ENCODE data around the gene ESRRG. TPM values are rescaled to one million over a fixed set of nuclear protein-coding genes. Genes with fewer than 3 reads are reported as not detected.

ESRRG gene
- total RNA-seq, 2 experiments from 2014 or later = not detected

DNA sequence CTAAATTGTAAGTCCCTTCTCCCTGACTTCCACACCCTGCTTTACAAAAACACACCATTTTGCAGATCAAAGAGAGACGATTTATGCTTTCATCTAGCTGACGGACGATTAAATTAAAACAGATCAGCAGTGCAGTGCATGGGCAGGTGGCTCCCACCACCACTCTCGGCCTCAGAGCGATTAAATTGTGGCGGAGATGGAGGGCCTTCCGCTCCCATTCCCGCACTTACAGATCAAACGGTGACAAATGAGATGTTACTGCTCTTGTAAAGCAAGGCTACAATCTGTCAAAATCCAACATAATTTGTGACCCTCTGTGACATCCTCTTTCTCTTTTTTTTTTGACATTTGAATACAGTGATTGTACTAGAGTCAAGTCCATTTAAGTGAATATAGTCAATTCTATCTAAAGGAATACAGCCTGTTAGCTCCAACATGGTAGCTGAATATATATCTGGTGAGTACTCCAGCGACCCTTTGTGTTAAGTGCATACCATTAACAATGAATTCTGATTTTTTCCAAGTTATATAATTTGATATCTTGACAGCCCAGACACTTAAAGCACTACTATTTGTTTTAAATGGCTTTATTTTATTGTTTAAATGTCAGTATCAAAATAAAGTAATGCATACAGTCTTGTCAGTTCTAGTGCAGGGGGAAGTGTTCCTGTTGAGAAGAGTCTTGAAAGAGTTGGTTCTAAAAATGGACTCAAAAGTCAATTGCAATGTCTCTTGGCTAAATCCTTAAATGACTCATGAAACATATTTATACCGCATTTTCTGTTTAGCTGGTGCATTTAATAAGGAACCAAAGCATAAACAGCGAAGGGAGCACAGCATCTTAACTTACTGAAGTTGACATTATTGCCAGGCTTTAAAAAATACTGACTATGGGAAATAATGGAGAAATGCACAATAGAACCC, 109.0 kb downstream of the ESRRG start:
- Mint-ChIP-seq H3K4me3 (no peak overlapping the region), H3K36me3 (ENCODE audit: low read depth) (no peaks in the 10 kb centered on the region), H3K4me1 (ENCODE audit: low read depth) (no peaks in the 10 kb centered on the region), H3K27ac (no peak overlapping the region), H3K9me3 (ENCODE audit: insufficient read depth) (peaks cover 6% of the 10 kb centered on the region), H3K27me3 (ENCODE audit: low read depth) (no peaks in the 10 kb centered on the region)
- DNase-seq (no peak), ATAC-seq (no peak)
- CTCF ChIA-PET = no interaction called here
- POLR2A ChIA-PET = no interaction called here

DNA sequence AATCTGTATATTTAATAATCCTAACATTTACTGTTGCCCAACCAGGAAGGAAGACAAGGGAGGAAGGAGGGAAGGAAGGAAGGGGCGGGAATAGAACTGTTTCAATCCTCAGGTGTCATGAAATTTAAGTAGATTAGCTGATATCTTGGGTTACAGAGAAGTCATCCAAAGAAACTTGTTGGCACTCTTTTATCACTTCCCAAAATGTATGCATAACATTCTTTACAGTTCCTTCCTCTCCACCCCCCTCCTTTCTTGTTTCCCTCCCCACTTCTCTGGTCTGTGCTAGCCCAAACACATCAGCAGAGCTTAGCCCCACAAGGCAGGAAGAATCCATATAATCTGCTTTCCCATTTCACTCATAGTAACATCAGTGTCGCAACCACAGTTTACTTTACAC, 110.9 kb downstream of the ESRRG start:
- peaks cover 6% of the 10 kb centered on the region for H3K9me3 Mint-ChIP-seq (ENCODE audit: insufficient read depth)
- no peak for ATAC-seq

DNA sequence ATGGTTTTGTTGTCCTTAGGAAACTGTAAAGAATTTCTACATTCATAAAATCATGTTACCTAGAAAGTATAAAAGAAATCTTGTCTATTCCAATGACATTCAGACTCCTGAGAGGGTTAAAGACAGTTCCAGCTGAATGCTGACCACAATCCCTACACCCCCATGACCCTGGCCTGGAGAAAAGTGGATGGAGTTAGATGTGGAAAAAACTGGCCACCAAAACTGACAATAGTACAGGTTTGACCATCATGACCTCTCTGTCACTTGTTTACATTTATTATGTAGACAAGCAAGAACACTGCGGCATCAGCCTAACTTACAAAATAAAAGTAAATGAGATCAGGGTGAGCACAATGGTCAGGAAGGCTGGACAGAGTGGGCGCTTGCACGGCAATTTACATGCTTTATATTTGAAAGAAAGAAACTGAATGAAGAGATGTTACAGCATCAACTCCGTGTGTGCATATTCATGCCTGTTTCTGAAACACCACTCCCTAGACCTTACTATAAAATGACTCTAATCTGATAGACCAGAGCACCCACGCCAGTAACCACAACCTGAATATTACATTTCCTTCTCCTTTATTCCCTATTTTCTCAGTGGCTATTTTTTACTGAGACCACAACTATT, 116.0 kb downstream of the ESRRG start:
- ChIA-PET CTCF (no interaction called here), POLR2A (no interaction called here)
- ATAC-seq = no peak
- no peak for DNase-seq
- no peak overlapping the region for H3K4me3 Mint-ChIP-seq
- no peaks in the 10 kb centered on the region for H3K4me1 Mint-ChIP-seq (ENCODE audit: low read depth)
- no peaks in the 10 kb centered on the region for H3K9me3 Mint-ChIP-seq (ENCODE audit: insufficient read depth)
- no peaks in the 10 kb centered on the region for H3K27me3 Mint-ChIP-seq (ENCODE audit: low read depth)
- no peaks in the 10 kb centered on the region for H3K36me3 Mint-ChIP-seq (ENCODE audit: low read depth)
- H3K27ac Mint-ChIP-seq = no peak overlapping the region

More for the DNA sequence above, 110.9 kb downstream of the ESRRG start:
- ChIA-PET POLR2A (no interaction called here), CTCF (no interaction called here)
- H3K27me3 Mint-ChIP-seq (ENCODE audit: low read depth) = no peaks in the 10 kb centered on the region
- no peaks in the 10 kb centered on the region for H3K4me1 Mint-ChIP-seq (ENCODE audit: low read depth)
- no peak overlapping the region for H3K27ac Mint-ChIP-seq
- no peaks in the 10 kb centered on the region for H3K36me3 Mint-ChIP-seq (ENCODE audit: low read depth)
- DNase-seq = no peak
- no peak overlapping the region for H3K4me3 Mint-ChIP-seq

DNA sequence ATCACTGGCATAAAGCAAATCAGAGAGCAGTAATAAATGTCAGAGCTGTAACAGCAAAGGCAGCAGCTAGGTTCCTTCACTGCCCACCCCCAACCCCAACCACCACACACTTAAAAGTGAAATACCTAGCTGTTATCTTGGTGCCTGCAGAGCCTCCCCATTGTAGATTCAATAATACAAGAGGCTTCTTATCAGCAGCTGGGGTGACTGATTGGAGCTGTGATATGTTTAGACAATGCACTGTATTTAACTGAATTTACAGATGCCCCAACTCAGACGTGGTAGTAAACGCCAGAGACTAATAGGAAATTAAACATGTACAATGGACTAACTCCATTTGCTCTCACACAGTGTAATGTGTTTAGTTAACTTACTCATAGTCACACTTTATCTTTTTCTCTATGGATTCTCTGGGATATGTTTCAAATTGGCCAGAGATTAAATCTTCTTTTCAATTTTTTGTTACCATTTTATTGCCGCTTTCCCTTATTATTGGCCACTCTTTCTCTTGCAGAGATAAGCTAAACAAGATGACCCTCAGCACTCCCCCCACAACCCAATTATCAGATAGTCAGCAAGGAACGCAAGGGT, 117.1 kb downstream of the ESRRG start:
- Mint-ChIP-seq H3K9me3 (ENCODE audit: insufficient read depth) (no peaks in the 10 kb centered on the region), H3K27me3 (ENCODE audit: low read depth) (peaks cover 3% of the 10 kb centered on the region), H3K4me3 (no peak overlapping the region), H3K27ac (no peak overlapping the region), H3K4me1 (ENCODE audit: low read depth) (no peaks in the 10 kb centered on the region), H3K36me3 (ENCODE audit: low read depth) (no peaks in the 10 kb centered on the region)
- DNase-seq (no peak), ATAC-seq (no peak)
- POLR2A ChIA-PET = no interaction called here
- CTCF ChIA-PET = no interaction called here

DNA sequence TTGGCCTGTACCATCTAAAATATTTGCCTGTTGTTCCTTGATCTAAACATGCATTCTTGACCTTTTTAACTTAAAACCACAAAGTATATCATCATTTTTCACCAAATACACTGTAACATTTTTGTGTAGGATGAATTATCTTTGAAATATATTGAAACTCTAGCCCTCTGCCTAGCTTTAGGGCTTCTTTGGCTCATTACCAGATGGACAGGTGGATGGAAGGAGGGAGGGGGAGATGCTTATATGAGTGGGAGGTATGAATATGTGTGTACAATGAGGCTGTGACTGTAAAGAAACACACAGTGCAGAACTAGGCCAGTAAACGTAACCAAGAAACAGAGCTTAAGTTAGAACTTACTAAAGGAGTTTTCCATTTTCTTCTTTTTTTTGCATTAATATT, 118.5 kb downstream of the ESRRG start:
- peaks cover 11% of the 10 kb centered on the region for H3K27me3 Mint-ChIP-seq (ENCODE audit: low read depth)
- no peak overlapping the region for H3K27ac Mint-ChIP-seq
- peaks cover under 1% of the 10 kb centered on the region for H3K9me3 Mint-ChIP-seq (ENCODE audit: insufficient read depth)
- no peaks in the 10 kb centered on the region for H3K36me3 Mint-ChIP-seq (ENCODE audit: low read depth)
- peaks cover 3% of the 10 kb centered on the region for H3K4me1 Mint-ChIP-seq (ENCODE audit: low read depth)
- CTCF ChIA-PET = no interaction called here
- POLR2A ChIA-PET = no interaction called here
- DNase-seq = no peak
- ATAC-seq = no peak
- no peak overlapping the region for H3K4me3 Mint-ChIP-seq

DNA sequence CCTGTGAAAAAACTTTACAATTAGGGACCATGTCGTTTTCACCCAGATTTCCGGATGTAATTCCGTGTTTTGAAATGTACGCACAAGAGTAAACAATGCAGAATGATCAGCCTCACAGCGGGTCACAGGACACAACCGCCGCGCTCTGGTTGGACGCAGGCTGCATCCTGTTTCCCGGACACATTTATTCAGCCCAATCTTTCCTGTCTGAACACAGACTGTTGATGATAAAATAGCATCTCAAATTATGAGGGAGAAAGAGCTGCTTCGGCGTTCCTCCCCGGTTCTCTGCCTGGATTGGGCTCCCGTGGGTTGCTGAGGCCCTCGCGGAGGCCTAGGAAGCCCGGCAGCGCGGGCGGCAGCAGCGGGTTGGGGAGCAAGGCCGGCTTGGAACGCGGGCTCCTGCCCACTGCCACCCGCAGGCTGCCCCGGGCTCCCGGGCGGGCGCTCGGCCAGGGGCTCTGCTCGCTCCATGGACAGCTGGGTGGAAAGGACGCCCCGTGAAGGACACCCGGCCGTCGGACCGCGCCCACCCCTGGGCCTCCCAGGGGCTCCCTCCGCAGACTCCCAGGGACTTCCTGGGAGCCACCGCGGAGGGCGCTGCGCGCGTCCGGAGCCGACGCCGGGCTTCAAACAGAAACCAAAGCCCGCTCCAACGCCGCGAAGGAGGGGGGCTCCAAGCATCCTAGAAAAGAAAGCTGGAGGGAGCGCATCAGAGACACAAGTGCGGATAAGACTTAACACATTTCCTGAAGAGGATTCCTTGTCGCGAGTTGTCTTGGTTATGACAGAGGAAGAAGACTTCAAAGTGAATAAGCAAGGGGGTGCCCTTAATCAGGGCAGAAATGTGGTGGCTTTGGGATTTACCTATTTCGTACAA, 122.3 kb downstream of the ESRRG start:
- Mint-ChIP-seq H3K27me3 (ENCODE audit: low read depth) (peaks cover 11% of the 10 kb centered on the region), H3K36me3 (ENCODE audit: low read depth) (no peaks in the 10 kb centered on the region), H3K27ac (no peak overlapping the region), H3K4me3 (peak overlapping the region; percentile 58), H3K4me1 (ENCODE audit: low read depth) (peaks cover 3% of the 10 kb centered on the region), H3K9me3 (ENCODE audit: insufficient read depth) (peaks cover 5% of the 10 kb centered on the region)
- POLR2A ChIA-PET = no interaction called here
- CTCF ChIA-PET = no interaction called here
- ATAC-seq = peak; percentile 47
- DNase-seq = no peak

DNA sequence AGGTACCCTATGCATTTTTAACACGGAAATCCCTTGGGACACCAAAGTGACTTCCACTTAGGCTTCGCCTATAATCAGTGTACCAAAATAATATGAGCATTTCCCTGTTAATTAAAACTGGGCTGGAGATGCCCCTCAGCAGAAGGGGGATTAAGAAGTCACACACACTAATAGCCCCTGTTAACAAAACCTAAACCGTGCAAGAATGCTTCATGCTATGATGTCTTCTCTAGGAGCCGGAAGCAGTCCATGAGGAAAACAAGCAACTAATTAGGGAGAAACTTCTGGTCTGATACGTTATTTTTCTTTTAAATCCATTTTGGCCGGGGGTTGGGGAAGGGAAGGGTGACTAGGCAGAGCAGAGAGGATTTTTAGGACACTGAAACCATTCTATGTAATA, 123.4 kb downstream of the ESRRG start:
- peaks cover 7% of the 10 kb centered on the region for H3K9me3 Mint-ChIP-seq (ENCODE audit: insufficient read depth)
- no peaks in the 10 kb centered on the region for H3K36me3 Mint-ChIP-seq (ENCODE audit: low read depth)
- no peak for DNase-seq
- peaks cover 11% of the 10 kb centered on the region for H3K27me3 Mint-ChIP-seq (ENCODE audit: low read depth)
- no peak overlapping the region for H3K4me3 Mint-ChIP-seq
- ChIA-PET CTCF (no interaction called here), POLR2A (no interaction called here)
- H3K4me1 Mint-ChIP-seq (ENCODE audit: low read depth) = peaks cover 3% of the 10 kb centered on the region
- H3K27ac Mint-ChIP-seq = no peak overlapping the region
- ATAC-seq = no peak

DNA sequence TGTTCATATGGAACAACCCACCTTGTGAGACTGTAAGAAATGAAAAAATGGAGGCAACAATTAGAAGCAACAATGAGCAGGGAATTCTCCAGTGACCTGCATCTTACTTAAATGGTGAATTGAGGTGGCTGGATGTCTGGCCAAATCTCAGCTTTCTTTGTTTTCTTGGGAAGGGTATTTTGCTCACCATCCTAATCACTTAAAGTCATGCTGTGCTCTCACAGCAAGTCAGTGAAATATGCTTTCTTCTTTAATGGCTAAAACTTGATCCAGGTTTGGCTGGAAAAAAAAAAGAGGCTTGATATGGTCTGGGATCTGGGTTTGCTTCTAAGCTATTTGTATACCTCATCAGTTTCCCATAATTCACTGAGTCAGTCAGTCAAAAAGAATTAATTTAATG, 124.8 kb downstream of the ESRRG start:
- H3K4me1 Mint-ChIP-seq (ENCODE audit: low read depth) = peaks cover 3% of the 10 kb centered on the region
- no peaks in the 10 kb centered on the region for H3K36me3 Mint-ChIP-seq (ENCODE audit: low read depth)
- peaks cover 11% of the 10 kb centered on the region for H3K27me3 Mint-ChIP-seq (ENCODE audit: low read depth)
- ChIA-PET CTCF (no interaction called here), POLR2A (no interaction called here)
- DNase-seq = no peak
- no peak overlapping the region for H3K27ac Mint-ChIP-seq
- no peak overlapping the region for H3K4me3 Mint-ChIP-seq
- peaks cover 11% of the 10 kb centered on the region for H3K9me3 Mint-ChIP-seq (ENCODE audit: insufficient read depth)
- ATAC-seq = no peak

DNA sequence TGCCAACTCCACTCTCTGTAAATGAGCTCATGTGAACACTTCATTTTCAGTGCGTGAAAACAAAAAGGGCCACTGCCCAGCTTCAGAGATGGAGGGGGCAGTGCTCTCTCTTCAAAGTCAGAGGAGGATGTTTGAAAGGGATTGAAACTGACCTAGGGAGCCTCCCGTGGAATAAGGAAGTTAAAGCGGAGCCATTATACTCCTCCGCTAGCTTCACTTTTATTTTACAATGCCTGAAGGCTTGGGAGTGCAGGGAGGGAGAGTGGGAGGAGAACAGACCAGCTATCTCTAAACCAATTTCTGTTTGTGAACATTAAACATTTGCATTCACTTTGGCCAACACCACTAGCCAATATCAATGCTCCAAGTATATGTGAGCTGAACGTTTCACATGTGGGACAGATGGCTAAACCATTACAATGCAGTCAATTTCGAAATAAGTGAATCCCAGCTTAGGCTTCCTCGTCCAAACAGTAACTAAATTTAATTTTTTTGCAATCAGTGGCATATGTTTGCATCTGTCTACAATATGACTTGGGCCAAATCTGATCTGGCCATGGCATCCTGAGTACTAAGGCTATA, 126.9 kb downstream of the ESRRG start:
- no peak for DNase-seq
- no peak overlapping the region for H3K4me3 Mint-ChIP-seq
- peaks cover 9% of the 10 kb centered on the region for H3K27me3 Mint-ChIP-seq (ENCODE audit: low read depth)
- H3K36me3 Mint-ChIP-seq (ENCODE audit: low read depth) = no peaks in the 10 kb centered on the region
- H3K27ac Mint-ChIP-seq = no peak overlapping the region
- ChIA-PET CTCF (no interaction called here), POLR2A (no interaction called here)
- ATAC-seq = no peak
- H3K4me1 Mint-ChIP-seq (ENCODE audit: low read depth) = peaks cover 3% of the 10 kb centered on the region
- peaks cover 11% of the 10 kb centered on the region for H3K9me3 Mint-ChIP-seq (ENCODE audit: insufficient read depth)

DNA sequence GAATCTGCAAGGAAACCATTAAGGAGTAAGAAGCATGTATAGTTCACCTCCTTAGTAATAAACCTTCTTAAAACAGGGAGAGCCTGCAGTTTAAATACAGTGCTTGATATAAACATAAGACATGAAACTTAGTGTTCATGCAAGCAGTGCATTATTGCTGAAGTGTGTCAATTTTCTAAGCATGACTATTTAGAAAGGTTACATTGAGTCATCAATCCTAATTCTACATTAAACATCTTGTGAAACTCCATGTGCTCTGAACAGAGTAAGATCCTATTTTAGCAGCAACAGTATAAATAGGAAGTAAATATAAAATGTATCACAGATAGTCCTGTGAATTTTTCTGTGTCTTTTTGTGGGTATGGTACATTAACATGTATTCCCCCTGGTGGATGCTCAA, 135.5 kb downstream of the ESRRG start:
- ChIA-PET CTCF (interaction anchor here (1.2 kb wide), 1 partner anchor 22 kb away, joined by 3 read pairs; no protein-coding TSS in a partner anchor), POLR2A (no interaction called here)
- no peaks in the 10 kb centered on the region for H3K4me1 Mint-ChIP-seq (ENCODE audit: low read depth)

DNA sequence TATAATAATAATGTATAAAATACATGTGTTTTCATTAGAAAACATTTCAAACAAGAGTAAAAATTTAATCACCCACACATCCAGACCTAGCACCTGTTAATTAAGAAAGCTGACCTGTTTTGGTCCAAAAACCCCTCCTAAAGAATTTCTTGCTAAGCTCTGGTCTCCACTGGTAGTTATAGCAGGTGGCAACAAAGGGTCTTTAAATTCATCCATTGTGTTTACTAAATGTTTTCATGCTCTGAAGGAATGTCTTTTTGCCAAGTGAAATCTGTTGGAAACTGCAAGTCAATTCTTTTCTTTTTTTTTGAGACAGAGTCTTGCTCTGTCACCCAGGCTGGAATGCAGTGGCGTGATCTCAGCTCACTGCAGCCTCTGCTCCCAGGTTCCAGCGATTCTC, 141.1 kb downstream of the ESRRG start:
- no peak for ATAC-seq
- POLR2A ChIA-PET = no interaction called here
- CTCF ChIA-PET = no interaction called here
- no peaks in the 10 kb centered on the region for H3K27me3 Mint-ChIP-seq (ENCODE audit: low read depth)
- H3K4me1 Mint-ChIP-seq (ENCODE audit: low read depth) = no peaks in the 10 kb centered on the region
- DNase-seq = no peak
- no peak overlapping the region for H3K4me3 Mint-ChIP-seq
- H3K27ac Mint-ChIP-seq = no peak overlapping the region
- no peaks in the 10 kb centered on the region for H3K36me3 Mint-ChIP-seq (ENCODE audit: low read depth)
- no peaks in the 10 kb centered on the region for H3K9me3 Mint-ChIP-seq (ENCODE audit: insufficient read depth)

More for the DNA sequence above, 135.5 kb downstream of the ESRRG start:
- H3K9me3 Mint-ChIP-seq (ENCODE audit: insufficient read depth) = no peaks in the 10 kb centered on the region
- no peak overlapping the region for H3K4me3 Mint-ChIP-seq
- H3K36me3 Mint-ChIP-seq (ENCODE audit: low read depth) = no peaks in the 10 kb centered on the region
- no peak overlapping the region for H3K27ac Mint-ChIP-seq
- H3K27me3 Mint-ChIP-seq (ENCODE audit: low read depth) = no peaks in the 10 kb centered on the region
- DNase-seq (no peak), ATAC-seq (no peak)

Measured in activated CD8-positive, alpha-beta T cell treated with anti-CD3 and anti-CD28 coated beads, Interleukin-2, amount 10 ng/mL, durations not matched to agents 7 days and 5 days (primary cell).